Caco-2 (cell line): ENCODE measurements around the gene SPOCK2. TPM values are rescaled to one million over a fixed set of nuclear protein-coding genes. Genes with fewer than 3 reads are reported as not detected.
A peak's percentile ranks its signal among the peaks of the same experiment; 100 is the strongest.

Experiments
- BruUV-seq: library from RNA; stranded (reverse); fragments of 400-500 nt; replicated peaks from 2 replicates; lab custom pipeline; 2021; lab: Mats Ljungman, UMichigan
- CTCF ChIA-PET: fragments of 300-600 bp; sonication (Branson Sonifier 250); formaldehyde crosslinking; loops from one replicate; lab custom pipeline; 2022; ENCODE audit warnings: antibody characterized with exemption; lab: Charles Lee
- POLR2A ChIA-PET: fragments of 300-600 bp; sonication (Branson Sonifier 250); formaldehyde crosslinking; loops from one replicate; lab custom pipeline; 2022; ENCODE audit warnings: antibody characterized with exemption; lab: Charles Lee
- DNase-seq, 2 experiments: peaks; one replicate each; pipeline versions ENCODE4 v3.0.0 to v3.0.0-alpha.2; 2020 to 2022
- H3K27me3 ChIP-seq: replicated peaks from 2 replicates; pipeline ENCODE4 v1.6.0; 2011; ENCODE audit warnings: low read length; ENCODE audit not compliant: control insufficient read depth, insufficient read depth
- H3K36me3 ChIP-seq: 2 replicates; pipeline ENCODE4 v1.5.1; 2011; ENCODE audit warnings: low read length; ENCODE audit not compliant: control insufficient read depth, insufficient read depth
- H3K4me1 ChIP-seq: fragments of 250-450 bp; sonication (Bioruptor Pico); 2 replicates; pipeline ENCODE4 v1.5.1; 2020; ENCODE audit warnings: mild to moderate bottlenecking
- H3K4me3 ChIP-seq: 2 replicates; pipeline ENCODE4 v1.5.1; 2011; ENCODE audit warnings: low read depth, mild to moderate bottlenecking, control low read depth, low read length
- H3K9me3 ChIP-seq: fragments of 250-450 bp; sonication (Bioruptor Pico); 2 replicates; pipeline ENCODE4 v1.5.1; 2020; ENCODE audit warnings: mild to moderate bottlenecking, moderate library complexity
- H3K27ac Mint-ChIP-seq: one replicate; pipeline ENCODE4 v1.8.0; 2022; ENCODE audit warnings: mixed read lengths; ENCODE audit not compliant: unreplicated experiment
- H3K27me3 Mint-ChIP-seq: one replicate; pipeline ENCODE4 v1.8.0; 2022; ENCODE audit warnings: mixed read lengths; ENCODE audit not compliant: insufficient read depth, unreplicated experiment
- H3K36me3 Mint-ChIP-seq: one replicate; pipeline ENCODE4 v1.8.0; 2022; ENCODE audit warnings: mild to moderate bottlenecking, mixed read lengths; ENCODE audit not compliant: insufficient read depth, unreplicated experiment
- H3K4me1 Mint-ChIP-seq: one replicate; pipeline ENCODE4 v1.8.0; 2022; ENCODE audit warnings: low read depth, mixed read lengths; ENCODE audit not compliant: unreplicated experiment
- H3K4me3 Mint-ChIP-seq: one replicate; pipeline ENCODE4 v1.8.0; 2022; ENCODE audit warnings: mild to moderate bottlenecking, moderate library complexity, mixed read lengths; ENCODE audit not compliant: unreplicated experiment
- H3K9me3 Mint-ChIP-seq: one replicate; pipeline ENCODE4 v1.8.0; 2022; ENCODE audit warnings: mixed read lengths; ENCODE audit not compliant: unreplicated experiment
- CTCF ChIP-seq, 2 experiments: fragments of 200-600 bp in 1 of 2; IDR thresholded peaks; 1 replicate in 1 of 2; 2 replicates in 1 of 2; pipeline versions ENCODE4 v1.5.1 to v1.8.0; 2011 to 2022; ENCODE audit warnings: antibody characterized with exemption in 1 of 2, control low read depth in 1 of 2, inconsistent platforms in 1 of 2, low read depth in 1 of 2, low read length in 1 of 2, mild to moderate bottlenecking in 1 of 2, moderate library complexity in 1 of 2; ENCODE audit not compliant: insufficient read depth in 1 of 2, severe bottlenecking in 1 of 2, unreplicated experiment in 1 of 2
- intact Hi-C: fragments of 100-400 bp; cut with micrococcal nuclease; formaldehyde crosslinking; loops from one replicate; pipeline ENCODE4 v1.10.0; 2022; ENCODE audit not compliant: unreplicated experiment
- total RNA-seq: library from RNA; stranded (reverse); gene quantifications from 2 replicates; pipeline ENCODE4 v1.2.3, GENCODE V29; 2022

The SPOCK2 gene
- total RNA-seq, 1 experiment from 2014 or later, result 1.6 TPM

GRCh38 chr10:72081210-72081609 is 7.1 kb downstream of the SPOCK2 start:
- Mint-ChIP-seq H3K9me3 (no peaks in the 10 kb centered on the region), H3K27me3 (no peaks in the 10 kb centered on the region), H3K27ac (peak overlapping the region; percentile 35), H3K4me3 (no peak overlapping the region), H3K4me1 (peaks cover 14% of the 10 kb centered on the region), H3K36me3 (no peaks in the 10 kb centered on the region)
- intact Hi-C loops, result no loop called here
- TF ChIP-seq CTCF (IDR thresholded peaks at IDR 0.05; ENCODE audit: insufficient read depth in 1 of 2, low read depth in 1 of 2, low read length in 1 of 2, severe bottlenecking in 1 of 2, unreplicated experiment in 1 of 2), result no peak
- no TSS peak for BruUV-seq
- no peaks in the 10 kb centered on the region for H3K27me3 ChIP-seq
- ChIA-PET CTCF (interaction anchor here (2.9 kb wide), 1 partner anchor 33 kb away, joined by 10 read pairs; no protein-coding TSS in a partner anchor), POLR2A (no interaction called here)
- DNase-seq, result no peak
- no peaks in the 10 kb centered on the region for H3K36me3 ChIP-seq
- H3K4me3 ChIP-seq, result no peak overlapping the region
- no peaks in the 10 kb centered on the region for H3K9me3 ChIP-seq
- peaks cover 13% of the 10 kb centered on the region for H3K4me1 ChIP-seq

- Mint-ChIP-seq H3K4me1 (peaks cover 18% of the 10 kb centered on the region), H3K9me3 (no peaks in the 10 kb centered on the region), H3K27ac (peak overlapping the region; percentile 53), H3K27me3 (no peaks in the 10 kb centered on the region), H3K4me3 (no peak overlapping the region), H3K36me3 (no peaks in the 10 kb centered on the region)
- no peaks in the 10 kb centered on the region for H3K27me3 ChIP-seq
- CTCF ChIA-PET, result interaction anchor here (2.9 kb wide), 1 partner anchor 32 kb away, joined by 10 read pairs; no protein-coding TSS in a partner anchor
- intact Hi-C loops, result no loop called here
- no TSS peak for BruUV-seq
- POLR2A ChIA-PET, result no interaction called here
- no peak overlapping the region for H3K4me3 ChIP-seq
- H3K36me3 ChIP-seq, result no peaks in the 10 kb centered on the region
- H3K4me1 ChIP-seq, result peaks cover 13% of the 10 kb centered on the region
- DNase-seq, result peak in 1 of 2 experiments; percentile 70
- no peaks in the 10 kb centered on the region for H3K9me3 ChIP-seq
- TF ChIP-seq CTCF (IDR thresholded peaks at IDR 0.05; ENCODE audit: insufficient read depth in 1 of 2, low read depth in 1 of 2, low read length in 1 of 2, severe bottlenecking in 1 of 2, unreplicated experiment in 1 of 2), result no peak
Measured at GRCh38 chr10:72080042-72080975, 8.0 kb downstream of the SPOCK2 start.

- TF ChIP-seq CTCF (IDR thresholded peaks at IDR 0.05; ENCODE audit: insufficient read depth in 1 of 2, low read depth in 1 of 2, low read length in 1 of 2, severe bottlenecking in 1 of 2, unreplicated experiment in 1 of 2), result no peak
- no peaks in the 10 kb centered on the region for H3K36me3 ChIP-seq
- H3K4me3 Mint-ChIP-seq, result no peak overlapping the region
- no peaks in the 10 kb centered on the region for H3K27me3 ChIP-seq
- BruUV-seq, result no TSS peak
- intact Hi-C loops, result no loop called here
- ChIA-PET CTCF (interaction anchor here (0.8 to 2.9 kb wide), 2 partner anchors 31 to 183 kb away, joined by 3 to 10 read pairs; no protein-coding TSS in a partner anchor), POLR2A (no interaction called here)
- peak in 1 of 2 experiments; percentile 33 for DNase-seq
- peaks cover 13% of the 10 kb centered on the region for H3K4me1 ChIP-seq
- H3K4me1 Mint-ChIP-seq, result peaks cover 18% of the 10 kb centered on the region
- H3K27ac Mint-ChIP-seq, result no peak overlapping the region
- no peaks in the 10 kb centered on the region for H3K9me3 ChIP-seq
- H3K36me3 Mint-ChIP-seq, result no peaks in the 10 kb centered on the region
- H3K9me3 Mint-ChIP-seq, result no peaks in the 10 kb centered on the region
- H3K4me3 ChIP-seq, result no peak overlapping the region
- no peaks in the 10 kb centered on the region for H3K27me3 Mint-ChIP-seq
Measured at GRCh38 chr10:72079356-72079755, 9.0 kb downstream of the SPOCK2 start.
